Neural crest cell (in vitro differentiated cells): Measurements from ENCODE around the gene RPL11. TPM values are rescaled to one million over a fixed set of nuclear protein-coding genes. Genes with fewer than 3 reads are reported as not detected.
"Not testable (repeated sequence)": the region's sequence is repeated elsewhere in the genome, so short reads cannot be mapped to it uniquely, and the experiment has no call there.

ENCODE experiments used
- DNase-seq: peaks from one replicate; pipeline ENCODE4 v3.0.0; 2021; ENCODE audit warnings: low read depth, mixed read lengths, low spot score
- H3K27ac Mint-ChIP-seq: one replicate; pipeline ENCODE4 v1.8.0; 2021; ENCODE audit warnings: mild to moderate bottlenecking, mixed read lengths; ENCODE audit not compliant: unreplicated experiment
- H3K27me3 Mint-ChIP-seq: 2 replicates; pipeline ENCODE4 v1.8.0; 2021; ENCODE audit warnings: low read depth, mild to moderate bottlenecking, mixed read lengths
- H3K36me3 Mint-ChIP-seq: 2 replicates; pipeline ENCODE4 v1.8.0; 2021; ENCODE audit warnings: low read depth, mild to moderate bottlenecking, mixed read lengths
- H3K4me1 Mint-ChIP-seq: 2 replicates; pipeline ENCODE4 v1.8.0; 2021; ENCODE audit warnings: mixed read lengths
- H3K4me3 Mint-ChIP-seq: one replicate; pipeline ENCODE4 v1.8.0; 2021; ENCODE audit warnings: mild to moderate bottlenecking, mixed read lengths
- H3K9me3 Mint-ChIP-seq: 2 replicates; pipeline ENCODE4 v1.8.0; 2021; ENCODE audit warnings: mixed read lengths
- total RNA-seq: library from RNA; stranded (reverse); gene quantifications from 2 replicates; pipeline ENCODE4 v1.2.1, GENCODE V29; 2021
- TF ChIP-seq, protein P1 (sequence below): fragments of 200-600 bp; sonication (generic); conservative IDR thresholded peaks from 2 replicates; pipeline ENCODE4 v1.5.0; 2021; ENCODE audit warnings: antibody characterized with exemption, mild to moderate bottlenecking

The RPL11 gene
- total RNA-seq, 1 donor from 2014 or later, result 1,184 TPM

DNA sequence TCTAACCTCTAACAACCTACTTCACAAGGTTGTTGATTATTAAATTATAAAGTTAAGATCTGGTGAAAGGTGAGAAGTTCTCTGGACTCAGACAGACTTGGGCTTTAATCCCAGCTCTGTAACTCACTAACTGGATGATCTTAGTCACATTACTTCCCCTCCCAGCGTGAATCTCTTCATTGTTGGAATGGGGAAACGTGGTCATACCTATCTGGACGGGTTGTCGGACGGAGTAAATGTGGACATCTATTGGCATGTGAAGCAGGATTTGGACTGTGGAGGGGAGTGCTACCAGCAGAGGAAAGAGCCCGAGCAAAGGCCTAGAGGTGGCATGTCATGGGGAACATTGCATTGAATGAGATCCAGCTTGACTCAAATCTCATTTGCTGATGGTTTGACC is 45.1 kb upstream of the RPL11 start:
- Mint-ChIP-seq H3K27me3 (peaks cover 16% of the 10 kb centered on the region), H3K27ac (no peak overlapping the region), H3K4me3 (no peak overlapping the region), H3K36me3 (no peaks in the 10 kb centered on the region), H3K4me1 (peaks cover 15% of the 10 kb centered on the region), H3K9me3 (no peaks in the 10 kb centered on the region)
- DNase-seq, result no peak
- TF ChIP-seq, protein P1, sequence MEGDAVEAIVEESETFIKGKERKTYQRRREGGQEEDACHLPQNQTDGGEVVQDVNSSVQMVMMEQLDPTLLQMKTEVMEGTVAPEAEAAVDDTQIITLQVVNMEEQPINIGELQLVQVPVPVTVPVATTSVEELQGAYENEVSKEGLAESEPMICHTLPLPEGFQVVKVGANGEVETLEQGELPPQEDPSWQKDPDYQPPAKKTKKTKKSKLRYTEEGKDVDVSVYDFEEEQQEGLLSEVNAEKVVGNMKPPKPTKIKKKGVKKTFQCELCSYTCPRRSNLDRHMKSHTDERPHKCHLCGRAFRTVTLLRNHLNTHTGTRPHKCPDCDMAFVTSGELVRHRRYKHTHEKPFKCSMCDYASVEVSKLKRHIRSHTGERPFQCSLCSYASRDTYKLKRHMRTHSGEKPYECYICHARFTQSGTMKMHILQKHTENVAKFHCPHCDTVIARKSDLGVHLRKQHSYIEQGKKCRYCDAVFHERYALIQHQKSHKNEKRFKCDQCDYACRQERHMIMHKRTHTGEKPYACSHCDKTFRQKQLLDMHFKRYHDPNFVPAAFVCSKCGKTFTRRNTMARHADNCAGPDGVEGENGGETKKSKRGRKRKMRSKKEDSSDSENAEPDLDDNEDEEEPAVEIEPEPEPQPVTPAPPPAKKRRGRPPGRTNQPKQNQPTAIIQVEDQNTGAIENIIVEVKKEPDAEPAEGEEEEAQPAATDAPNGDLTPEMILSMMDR, result no peak

GRCh38 chr1:23648576-23648975 is 43.0 kb upstream of the RPL11 start:
- TF ChIP-seq, protein P1, result no peak
- Mint-ChIP-seq H3K36me3 (no peaks in the 10 kb centered on the region), H3K4me1 (peaks cover 15% of the 10 kb centered on the region)

GRCh38 chr1:23649157-23649556 is 42.4 kb upstream of the RPL11 start:
- not testable (repeated sequence) for H3K9me3 Mint-ChIP-seq, H3K4me3 Mint-ChIP-seq, H3K4me1 Mint-ChIP-seq, H3K36me3 Mint-ChIP-seq, DNase-seq, H3K27ac Mint-ChIP-seq
- peaks cover 21% of the 10 kb centered on the region for H3K27me3 Mint-ChIP-seq

More at GRCh38 chr1:23648576-23648975, 43.0 kb upstream of the RPL11 start:
- Mint-ChIP-seq H3K27me3 (peaks cover 16% of the 10 kb centered on the region), H3K4me3 (no peak overlapping the region), H3K9me3 (no peaks in the 10 kb centered on the region), H3K27ac (no peak overlapping the region)
- DNase-seq, result no peak

- H3K36me3 Mint-ChIP-seq, result no peaks in the 10 kb centered on the region
- peaks cover 21% of the 10 kb centered on the region for H3K27me3 Mint-ChIP-seq
- DNase-seq, result no peak
- no peak overlapping the region for H3K4me3 Mint-ChIP-seq
- H3K4me1 Mint-ChIP-seq, result no peaks in the 10 kb centered on the region
- H3K27ac Mint-ChIP-seq, result no peak overlapping the region
- TF ChIP-seq, protein P1, result no peak
- no peaks in the 10 kb centered on the region for H3K9me3 Mint-ChIP-seq
These were observed 41.1 kb upstream of the RPL11 start for GRCh38 chr1:23650344-23650990.

GRCh38 chr1:23651069-23651808 is 40.4 kb upstream of the RPL11 start:
- no peaks in the 10 kb centered on the region for H3K4me1 Mint-ChIP-seq
- H3K36me3 Mint-ChIP-seq, result no peaks in the 10 kb centered on the region
- H3K27me3 Mint-ChIP-seq, result peaks cover 21% of the 10 kb centered on the region
- H3K4me3 Mint-ChIP-seq, result no peak overlapping the region
- DNase-seq, result no peak
- no peaks in the 10 kb centered on the region for H3K9me3 Mint-ChIP-seq
- TF ChIP-seq, protein P1, result no peak
- no peak overlapping the region for H3K27ac Mint-ChIP-seq

DNA sequence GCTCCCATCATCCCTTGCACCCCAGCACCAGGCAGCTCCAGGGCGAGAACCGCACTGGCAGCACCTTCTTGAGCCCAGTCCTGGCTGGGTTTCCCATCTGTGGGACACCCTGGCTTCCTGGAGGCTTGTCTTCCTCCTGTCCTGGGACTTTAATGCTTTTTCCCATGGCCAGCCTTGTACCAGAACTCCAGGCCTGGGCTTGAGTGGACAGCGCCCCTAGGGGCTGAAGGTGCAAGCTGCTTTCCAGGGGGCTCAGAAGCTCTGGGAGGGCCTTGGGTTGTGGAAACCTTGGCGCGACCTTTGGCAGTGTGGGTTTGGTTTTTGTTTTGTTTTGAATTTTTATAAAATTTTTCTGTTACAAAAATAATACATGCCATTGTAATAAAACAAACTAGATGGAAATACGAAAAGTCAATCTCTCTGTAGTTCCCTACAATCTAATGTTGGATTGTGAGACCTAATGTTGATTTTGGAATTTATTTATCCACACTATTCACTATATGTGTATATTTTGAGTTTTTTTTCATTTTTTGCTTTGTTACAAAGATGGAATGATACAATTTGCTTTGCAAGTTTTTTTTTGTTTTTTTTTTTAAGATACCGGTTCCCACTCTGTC is 33.8 kb upstream of the RPL11 start:
- TF ChIP-seq, protein P1, result peak; percentile 85
- peak; percentile 74 for DNase-seq
- no peaks in the 10 kb centered on the region for H3K4me1 Mint-ChIP-seq
- H3K27ac Mint-ChIP-seq, result no peak overlapping the region
- no peaks in the 10 kb centered on the region for H3K9me3 Mint-ChIP-seq
- H3K27me3 Mint-ChIP-seq, result peaks cover 5% of the 10 kb centered on the region
- H3K36me3 Mint-ChIP-seq, result no peaks in the 10 kb centered on the region
- no peak overlapping the region for H3K4me3 Mint-ChIP-seq
